Measurements from ENCODE around the gene SH2D6.

SH2D6 gene

GRCh38 chr2:85457877-85458316 is 39.4 kb downstream of the SH2D6 start:
- ChIA-PET POLR2A (ENCODE audit: low non-redundant PET) (interaction anchor here (0.5 kb wide), 1 partner anchor 80 kb away, joined by 4 read pairs; no protein-coding TSS in a partner anchor), CTCF (no interaction called here)
- TF ChIP-seq, protein P1, sequence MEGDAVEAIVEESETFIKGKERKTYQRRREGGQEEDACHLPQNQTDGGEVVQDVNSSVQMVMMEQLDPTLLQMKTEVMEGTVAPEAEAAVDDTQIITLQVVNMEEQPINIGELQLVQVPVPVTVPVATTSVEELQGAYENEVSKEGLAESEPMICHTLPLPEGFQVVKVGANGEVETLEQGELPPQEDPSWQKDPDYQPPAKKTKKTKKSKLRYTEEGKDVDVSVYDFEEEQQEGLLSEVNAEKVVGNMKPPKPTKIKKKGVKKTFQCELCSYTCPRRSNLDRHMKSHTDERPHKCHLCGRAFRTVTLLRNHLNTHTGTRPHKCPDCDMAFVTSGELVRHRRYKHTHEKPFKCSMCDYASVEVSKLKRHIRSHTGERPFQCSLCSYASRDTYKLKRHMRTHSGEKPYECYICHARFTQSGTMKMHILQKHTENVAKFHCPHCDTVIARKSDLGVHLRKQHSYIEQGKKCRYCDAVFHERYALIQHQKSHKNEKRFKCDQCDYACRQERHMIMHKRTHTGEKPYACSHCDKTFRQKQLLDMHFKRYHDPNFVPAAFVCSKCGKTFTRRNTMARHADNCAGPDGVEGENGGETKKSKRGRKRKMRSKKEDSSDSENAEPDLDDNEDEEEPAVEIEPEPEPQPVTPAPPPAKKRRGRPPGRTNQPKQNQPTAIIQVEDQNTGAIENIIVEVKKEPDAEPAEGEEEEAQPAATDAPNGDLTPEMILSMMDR (conservative IDR thresholded peaks at IDR 0.05; ENCODE audit: low read depth): no peak
- peak overlapping the region; percentile 90 for H3K27ac ChIP-seq
- DNase-seq (ENCODE audit: low spot score): peak; percentile 74

DNA sequence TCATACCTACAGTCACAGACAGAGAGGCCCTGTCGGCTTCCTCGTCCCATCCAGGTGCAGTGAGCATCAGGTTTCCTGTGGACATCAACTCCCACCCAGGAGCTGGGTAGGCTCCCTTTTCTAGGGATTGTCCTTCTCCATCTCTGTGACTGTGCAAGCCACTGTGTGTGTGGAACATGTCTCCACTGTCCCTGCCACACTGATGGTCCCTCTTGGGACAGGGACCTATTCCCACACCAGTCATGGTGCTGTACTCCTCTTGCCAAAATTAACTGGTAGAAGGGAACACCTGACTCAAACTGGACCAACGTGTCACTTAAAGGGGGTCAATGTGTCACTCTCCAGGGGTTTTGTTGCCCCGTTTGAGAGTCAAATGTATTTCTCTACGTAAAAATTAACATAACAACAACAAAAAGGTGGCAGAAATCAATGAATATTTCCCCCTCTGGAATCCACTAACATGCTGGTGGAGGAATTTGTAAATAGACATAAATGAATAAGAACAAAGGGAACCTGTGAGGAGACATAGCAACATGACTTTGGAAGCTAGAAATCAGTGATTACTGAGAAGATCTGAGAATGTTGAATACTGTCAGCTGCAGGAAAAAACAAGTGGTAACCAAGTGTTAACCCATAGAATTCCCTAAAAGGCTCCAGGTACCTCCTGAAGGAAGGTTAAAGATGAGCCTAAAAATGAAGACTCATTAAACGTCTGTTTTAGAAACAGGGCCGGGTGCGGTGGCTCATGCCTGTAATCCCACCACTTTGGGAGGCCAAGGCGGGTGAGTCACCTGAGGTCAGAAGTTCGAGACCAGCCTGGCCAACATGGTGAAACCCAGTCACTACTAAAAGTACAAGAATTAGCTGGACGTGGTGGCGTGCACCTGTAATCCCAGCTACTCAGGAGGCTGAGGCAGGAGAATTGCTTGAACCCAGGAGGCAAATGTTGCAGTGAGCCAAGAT is 40.4 kb downstream of the SH2D6 start:
- DNase-seq (ENCODE audit: low spot score): no peak
- ChIA-PET POLR2A (ENCODE audit: low non-redundant PET) (no interaction called here), CTCF (interaction anchor here (1.0 kb wide), 1 partner anchor 9 kb away, joined by 4 read pairs; no protein-coding TSS in a partner anchor)
- H3K27ac ChIP-seq: peak overlapping the region; percentile 90
- TF ChIP-seq, protein P1 (conservative IDR thresholded peaks at IDR 0.05; ENCODE audit: low read depth): no peak

DNA sequence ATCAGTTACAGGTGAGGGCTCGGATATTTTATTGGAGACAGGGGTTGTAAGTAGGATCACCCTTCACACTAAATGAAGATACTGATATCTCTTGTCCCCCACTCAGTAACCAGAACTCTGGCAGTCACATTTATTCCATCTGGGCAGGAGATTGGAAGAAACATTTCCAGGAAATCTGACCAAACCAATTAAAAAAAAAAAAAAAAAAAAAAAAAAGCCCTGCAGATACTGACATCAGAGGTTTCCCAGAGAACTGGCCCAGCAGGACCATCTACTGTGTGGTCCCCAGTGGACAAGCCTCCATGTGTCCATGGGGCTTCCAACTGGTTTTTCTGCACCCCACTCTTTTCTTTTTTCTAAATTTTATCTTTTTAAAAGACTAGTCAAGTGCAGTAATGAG is 41.3 kb downstream of the SH2D6 start:
- H3K27ac ChIP-seq: no peak overlapping the region
- ChIA-PET CTCF (no interaction called here), POLR2A (ENCODE audit: low non-redundant PET) (no interaction called here)
- TF ChIP-seq, protein P1 (conservative IDR thresholded peaks at IDR 0.05; ENCODE audit: low read depth): no peak
- no peak for DNase-seq (ENCODE audit: low spot score)

DNA sequence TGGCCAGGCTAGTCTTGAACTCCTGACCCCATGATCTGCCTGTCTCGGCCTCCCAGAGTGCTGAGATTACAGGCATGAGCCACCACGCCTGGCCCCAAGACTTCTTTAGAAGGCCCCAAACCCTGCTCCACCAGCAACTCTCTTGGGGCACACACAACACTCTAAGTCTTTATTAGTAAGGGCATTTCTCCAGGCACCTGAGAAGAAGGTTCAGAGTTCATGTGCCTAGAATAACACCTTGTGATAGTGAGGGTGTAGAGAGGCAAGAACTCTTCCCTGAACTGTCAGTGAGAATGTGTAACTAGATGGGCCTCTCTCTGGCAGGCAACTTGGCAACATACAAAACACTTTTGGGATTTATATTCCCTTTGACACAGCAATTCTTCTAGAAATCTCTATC is 43.8 kb downstream of the SH2D6 start:
- ChIA-PET CTCF (no interaction called here), POLR2A (ENCODE audit: low non-redundant PET) (no interaction called here)
- TF ChIP-seq, protein P1 (conservative IDR thresholded peaks at IDR 0.05; ENCODE audit: low read depth): no peak
- DNase-seq (ENCODE audit: low spot score): no peak
- H3K27ac ChIP-seq: peak overlapping the region; percentile 35

DNA sequence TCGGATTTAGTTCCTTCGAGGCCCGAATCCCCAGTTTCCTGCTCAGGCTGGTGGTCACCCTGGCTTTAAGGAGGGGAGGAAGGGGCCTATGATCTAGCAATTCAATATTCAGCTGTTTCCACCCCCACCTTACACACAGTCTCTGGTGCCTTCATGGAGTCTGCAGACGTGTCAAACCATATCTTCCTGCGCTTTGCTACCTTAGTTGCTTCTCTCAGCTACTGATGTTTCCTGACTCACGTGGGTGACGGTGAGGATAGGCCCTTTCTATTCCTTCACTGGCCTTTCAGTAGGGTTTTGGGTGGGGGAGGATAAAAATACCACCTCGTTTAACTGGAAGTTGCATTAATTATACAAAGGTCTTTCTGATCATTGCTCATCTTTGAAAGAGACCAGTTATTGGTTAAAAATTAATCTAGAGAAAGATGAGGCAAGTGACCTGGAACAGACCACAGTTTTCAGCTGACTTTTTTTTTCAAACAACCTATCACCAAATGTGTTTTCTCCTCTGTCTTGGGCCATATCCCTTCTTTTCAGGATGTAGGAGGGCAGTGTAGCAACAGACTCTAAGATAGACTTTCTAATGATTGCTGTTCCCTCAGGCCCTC is 49.7 kb downstream of the SH2D6 start:
- no peak for DNase-seq (ENCODE audit: low spot score)
- peak overlapping the region; percentile 77 for H3K27ac ChIP-seq
- TF ChIP-seq, protein P1 (conservative IDR thresholded peaks at IDR 0.05; ENCODE audit: low read depth): no peak
- POLR2A ChIA-PET (ENCODE audit: low non-redundant PET): no interaction called here
- CTCF ChIA-PET: interaction anchor here (0.5 to 0.9 kb wide), 3 partner anchors 9 to 48 kb away, joined by 3 to 4 read pairs (median 3); no protein-coding TSS in a partner anchor

DNA sequence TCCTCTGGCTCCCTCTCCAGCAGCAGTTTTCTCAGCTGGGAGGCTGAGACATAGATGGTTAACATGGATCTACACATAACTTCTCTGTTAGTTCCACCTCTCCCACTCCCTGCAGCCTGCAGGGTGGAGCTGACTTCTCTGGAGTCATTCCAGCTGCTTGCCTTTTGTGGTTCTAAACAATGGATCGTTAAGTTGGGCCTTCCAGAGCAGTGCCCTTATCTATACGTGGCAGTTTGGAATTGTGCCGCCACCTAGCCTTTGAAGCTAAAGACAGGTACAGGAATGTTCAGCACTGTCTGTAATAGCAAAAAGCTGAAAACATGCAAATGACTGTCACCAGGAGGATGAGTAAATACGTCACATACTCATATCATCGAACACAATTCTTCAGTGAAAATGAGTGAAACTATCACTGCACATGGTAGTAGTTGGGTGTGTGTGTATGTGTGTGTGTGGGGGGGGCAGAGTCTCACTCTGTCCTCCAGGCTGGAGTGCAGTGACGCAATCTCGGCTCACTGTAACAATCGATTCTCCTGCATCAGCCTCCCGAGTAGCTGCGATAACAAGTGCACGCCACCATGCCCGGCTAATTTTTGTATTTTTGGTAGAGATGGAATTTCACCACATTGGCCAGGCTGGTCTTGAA is 50.3 kb downstream of the SH2D6 start:
- ChIA-PET POLR2A (ENCODE audit: low non-redundant PET) (no interaction called here), CTCF (interaction anchor here (0.5 to 0.9 kb wide), 5 partner anchors 10 to 80 kb away, joined by 3 to 4 read pairs (median 3); no protein-coding TSS in a partner anchor)
- TF ChIP-seq, protein P1 (conservative IDR thresholded peaks at IDR 0.05; ENCODE audit: low read depth): no peak
- H3K27ac ChIP-seq: peak overlapping the region; percentile 77
- DNase-seq (ENCODE audit: low spot score): peak; percentile 68

Data from RWPE1 (cell line).